GM21390 (cell line): Measurements from ENCODE around the gene NTN1.

ENCODE experiments used
- ATAC-seq: cut with Tn5 transposase; IDR thresholded peaks from one replicate; pipeline ENCODE4 v1.9.1; 2021; ENCODE audit not compliant: unreplicated experiment

NTN1 gene

DNA sequence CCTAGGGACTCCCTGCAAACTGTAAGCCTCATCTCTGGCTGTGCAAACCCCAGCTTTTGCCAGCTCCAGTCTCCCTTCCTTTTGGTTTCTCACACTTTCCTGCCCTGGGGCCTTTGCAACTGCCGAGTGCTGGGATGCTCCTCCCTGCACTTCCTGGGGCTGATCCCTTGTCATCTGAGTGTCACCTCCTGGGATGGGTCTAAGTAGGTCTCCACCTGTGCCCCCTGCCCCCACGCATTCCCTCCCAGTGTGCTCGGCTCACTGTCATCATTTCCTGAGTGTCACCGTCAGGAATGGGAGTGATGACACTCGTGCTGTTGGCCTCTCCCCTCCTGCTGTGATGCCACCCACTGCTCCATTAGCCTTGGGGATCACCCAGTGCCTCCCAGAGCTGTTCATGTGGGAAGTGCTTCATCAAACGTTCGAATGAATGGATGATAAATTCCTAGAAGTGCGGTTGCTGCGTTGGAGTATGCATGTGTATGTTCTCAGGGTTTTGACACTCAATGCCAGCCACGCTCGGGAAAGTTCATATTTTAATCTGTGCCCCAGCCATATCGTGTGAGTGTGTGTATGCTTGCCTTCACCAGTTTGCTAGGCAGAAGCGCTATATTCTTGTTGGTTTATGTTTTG, 189.9 kb downstream of the NTN1 start:
- ATAC-seq, result no peak

GRCh38 chr17:9212376-9213302, 191.3 kb downstream of the NTN1 start:
- no peak for ATAC-seq

DNA sequence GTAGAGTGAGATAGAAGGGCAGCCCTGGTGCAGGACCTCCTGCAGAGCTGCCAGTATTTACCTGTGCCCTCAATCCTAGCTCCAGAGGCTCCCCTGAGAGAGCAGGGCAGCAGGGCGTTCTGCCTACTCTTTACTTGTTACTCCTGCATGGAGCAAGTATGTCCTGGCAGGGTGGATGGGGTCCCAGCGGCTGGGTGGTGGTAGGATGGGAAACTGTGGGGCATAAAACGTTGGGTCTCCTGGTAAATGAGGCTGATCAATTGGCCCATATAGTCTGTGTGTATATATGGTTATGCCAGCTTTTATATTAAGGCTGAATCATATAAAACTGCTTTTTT, 192.0 kb downstream of the NTN1 start:
- no peak for ATAC-seq

DNA sequence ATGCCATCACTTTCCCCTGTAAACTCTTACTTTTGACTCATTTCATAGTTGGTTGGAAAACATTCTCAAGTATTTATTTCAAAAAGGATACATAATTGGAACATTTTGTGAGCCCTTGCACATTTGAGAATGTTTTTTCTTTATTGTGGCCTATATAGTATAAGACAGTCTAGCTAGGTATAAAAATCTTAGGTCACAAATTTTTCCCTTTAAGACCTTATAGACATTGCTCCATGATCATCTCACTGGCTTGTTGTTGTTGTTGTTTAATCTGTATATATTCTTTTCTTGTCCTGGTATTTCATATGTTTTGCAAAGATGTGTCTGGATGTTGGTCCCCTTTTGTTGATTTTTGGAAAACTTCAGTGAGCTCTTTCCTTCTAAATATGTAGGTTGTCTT, 194.2 kb downstream of the NTN1 start:
- no peak for ATAC-seq

DNA sequence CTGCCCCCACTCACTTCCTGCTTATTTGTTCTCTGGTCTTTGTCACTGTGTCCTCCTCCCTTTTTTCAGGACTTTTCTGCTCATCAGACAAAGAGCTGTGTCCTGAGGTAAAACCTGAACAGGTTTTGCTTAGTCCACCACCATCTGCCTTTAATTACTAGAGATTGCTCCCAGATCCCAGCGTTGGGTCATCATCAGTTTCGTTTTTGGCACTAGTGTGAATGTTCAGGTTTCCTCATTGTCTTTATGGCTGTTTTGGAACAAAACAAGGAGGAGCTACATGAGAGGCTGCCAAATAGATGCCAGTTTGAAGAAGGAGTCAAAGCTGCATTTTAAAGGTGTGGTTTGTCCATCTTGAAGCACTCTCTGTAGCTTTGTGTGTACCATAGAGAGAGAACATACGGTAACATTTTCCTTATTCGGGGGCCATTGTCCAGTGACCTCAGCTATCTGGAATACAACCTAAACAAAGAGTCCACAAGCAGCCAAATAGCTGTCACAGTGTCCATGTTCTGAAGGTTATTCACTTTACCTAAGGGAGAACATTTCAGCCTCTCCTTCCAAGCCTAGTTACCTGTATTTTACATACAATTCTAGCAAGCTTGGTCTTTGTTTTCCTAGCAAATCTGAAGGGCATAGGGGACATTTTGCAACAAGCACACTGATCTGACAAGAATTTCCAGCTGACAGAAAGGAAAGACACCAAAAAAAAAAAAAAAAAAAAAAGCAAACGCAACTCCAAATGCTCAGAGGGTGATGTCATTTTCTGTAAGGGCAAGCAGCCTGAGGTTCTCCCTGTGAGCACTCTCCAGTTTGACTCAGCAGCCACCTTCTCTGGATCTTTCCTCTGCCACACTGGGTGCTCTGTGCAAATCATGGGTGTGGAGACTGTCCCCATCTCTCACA, 196.1 kb downstream of the NTN1 start:
- no peak for ATAC-seq

- ATAC-seq, result no peak
Observed at GRCh38 chr17:9218064-9218635, 196.8 kb downstream of the NTN1 start.

- ATAC-seq, result no peak
Observed at GRCh38 chr17:9218911-9219310, 197.6 kb downstream of the NTN1 start.

GRCh38 chr17:9219631-9220397, 198.5 kb downstream of the NTN1 start:
- no peak for ATAC-seq

DNA sequence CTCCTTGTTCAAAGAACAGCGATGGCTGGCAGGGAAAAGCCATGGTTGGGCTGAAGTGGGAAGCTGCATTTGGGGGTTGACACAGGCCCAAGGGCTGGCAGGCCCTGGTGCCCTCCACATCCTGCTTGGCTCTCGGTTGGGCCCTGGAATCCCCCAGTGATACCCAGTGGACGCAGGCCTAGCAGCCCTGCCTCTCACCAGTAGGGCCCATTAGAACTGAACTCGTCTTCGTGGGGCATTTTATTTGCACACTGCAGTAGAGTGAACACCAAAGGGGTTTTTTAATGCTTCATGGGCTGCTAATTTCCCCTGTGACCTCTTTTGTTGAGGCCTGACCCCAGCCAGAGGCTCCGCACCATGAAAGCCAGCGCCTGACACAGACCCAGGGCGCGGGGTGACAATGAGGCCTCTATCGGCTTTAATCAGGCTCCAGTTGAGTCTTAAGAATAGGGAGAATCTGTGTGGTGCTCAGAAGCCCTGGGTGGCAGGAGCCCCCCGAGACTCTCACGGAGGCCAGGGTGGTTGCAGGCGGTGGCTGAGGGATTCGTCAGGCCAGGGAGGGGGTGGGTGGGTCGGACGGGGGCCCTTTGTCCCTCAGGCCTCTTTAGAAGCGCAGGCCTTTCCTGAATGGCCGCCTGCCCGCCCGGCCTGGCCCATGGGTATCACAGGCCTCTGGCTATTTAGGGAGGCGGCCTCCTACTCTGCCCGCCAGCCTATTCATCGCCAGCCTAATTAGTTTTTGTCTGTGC, 199.3 kb downstream of the NTN1 start:
- ATAC-seq, result no peak

- no peak for ATAC-seq
Observed at GRCh38 chr17:9221147-9221921, 200.0 kb downstream of the NTN1 start.

- no peak for ATAC-seq
Observed at GRCh38 chr17:9221922-9222180, 200.5 kb downstream of the NTN1 start.

DNA sequence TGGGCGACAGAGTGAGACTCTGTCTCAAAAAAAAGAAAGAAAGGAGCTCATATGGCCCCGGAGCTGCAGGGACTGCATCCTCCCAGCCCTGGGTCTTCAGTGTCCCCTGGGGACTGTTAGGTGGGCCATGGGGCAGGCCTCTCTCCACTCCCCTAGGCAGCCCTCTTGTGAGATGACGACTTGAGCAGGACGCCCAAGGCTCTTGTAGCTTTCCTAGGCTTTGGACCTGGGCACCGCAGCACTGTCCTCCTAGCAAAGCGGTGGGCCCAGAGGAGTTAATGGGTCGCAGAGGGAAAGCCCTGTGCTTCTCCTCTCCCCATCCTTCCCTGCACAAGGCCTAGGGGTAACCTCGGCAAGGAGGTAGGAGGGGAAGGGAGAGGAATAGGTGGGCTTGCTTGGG, 202.2 kb downstream of the NTN1 start:
- ATAC-seq, result no peak

DNA sequence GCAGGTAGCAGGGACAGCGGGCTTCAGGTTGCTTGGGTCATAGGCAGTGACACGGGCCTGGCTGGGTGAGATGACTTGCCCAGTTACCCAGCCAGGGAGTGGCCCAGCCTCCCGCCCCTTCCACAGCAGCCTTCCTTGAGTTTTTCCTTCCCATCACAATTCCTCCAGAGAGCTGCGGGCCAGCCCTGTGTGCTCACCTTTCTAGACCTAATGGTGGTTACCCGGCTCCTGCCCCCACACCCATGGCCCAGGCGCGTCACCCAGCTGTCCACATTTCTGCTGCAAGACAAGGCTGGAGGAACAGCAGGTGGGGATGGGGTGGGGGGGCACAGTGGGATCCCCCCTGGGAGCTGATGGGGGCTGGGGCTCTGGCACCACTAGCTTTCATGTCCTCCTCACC, 203.2 kb downstream of the NTN1 start:
- no peak for ATAC-seq

DNA sequence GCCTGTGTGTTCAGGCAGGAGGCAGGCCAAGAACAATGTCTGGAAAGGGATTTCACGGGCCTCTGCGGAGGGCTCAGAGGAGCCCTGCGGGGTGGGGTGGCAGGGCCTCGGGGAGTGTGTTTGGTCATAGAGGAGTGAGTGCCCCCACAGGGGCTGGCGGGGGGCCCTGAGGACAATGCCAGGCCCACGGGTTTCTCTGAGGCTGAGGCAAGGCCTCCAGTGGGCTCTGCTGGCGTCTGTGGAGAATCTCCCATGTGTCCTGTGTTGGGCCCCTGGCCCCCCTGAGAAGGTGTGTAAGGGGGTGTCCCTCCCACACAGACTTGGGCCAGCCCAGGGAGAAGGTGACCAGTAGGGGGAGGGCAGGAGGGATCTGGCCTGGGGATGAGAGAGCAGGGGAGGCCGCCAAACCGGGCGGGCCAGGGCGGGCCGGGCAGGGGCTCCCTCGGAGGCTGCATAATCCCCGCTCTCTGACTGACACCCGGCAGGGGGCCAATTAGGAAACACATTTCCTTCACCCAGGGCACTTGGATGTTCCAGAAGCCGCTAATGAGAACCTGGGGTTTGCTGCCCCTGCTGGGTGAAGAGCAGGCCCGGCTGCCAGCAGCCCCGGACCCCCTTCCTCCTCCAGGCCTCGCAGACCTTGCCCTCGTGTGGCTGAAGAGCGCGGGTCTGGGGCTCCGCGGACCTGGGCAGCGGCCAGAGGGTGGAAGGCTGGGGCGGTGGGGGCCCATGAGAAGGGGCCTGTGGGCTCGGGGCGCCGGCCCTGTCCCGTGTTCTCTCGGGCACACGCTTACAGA, 204.2 kb downstream of the NTN1 start:
- ATAC-seq, result no peak

GRCh38 chr17:9226130-9226793, 205.0 kb downstream of the NTN1 start:
- ATAC-seq, result no peak

- ATAC-seq, result no peak
Observed at GRCh38 chr17:9226794-9227135, 205.5 kb downstream of the NTN1 start.

- no peak for ATAC-seq
Observed at GRCh38 chr17:9227819-9228407, 206.6 kb downstream of the NTN1 start.
